GM21619 (cell line): ENCODE measurements around the gene ATP4B.

Experiments
- ATAC-seq: cut with Tn5 transposase; IDR thresholded peaks from one replicate; pipeline ENCODE4 v1.9.1; 2021; ENCODE audit not compliant: unreplicated experiment

ATP4B gene

GRCh38 chr13:113608967-113609533, 48.9 kb downstream of the ATP4B start:
- ATAC-seq = no peak

- ATAC-seq = no peak
These were observed 49.9 kb downstream of the ATP4B start for GRCh38 chr13:113607889-113608635.

GRCh38 chr13:113607056-113607888, 50.7 kb downstream of the ATP4B start:
- no peak for ATAC-seq

- ATAC-seq = no peak
These were observed 52.0 kb downstream of the ATP4B start for GRCh38 chr13:113605866-113606438.

GRCh38 chr13:113605461-113605860, 52.5 kb downstream of the ATP4B start:
- no peak for ATAC-seq

GRCh38 chr13:113604186-113604585, 53.8 kb downstream of the ATP4B start:
- ATAC-seq = no peak

- ATAC-seq = no peak
These were observed 54.8 kb downstream of the ATP4B start for GRCh38 chr13:113603116-113603710.

GRCh38 chr13:113602291-113602988, 55.6 kb downstream of the ATP4B start:
- ATAC-seq = no peak

GRCh38 chr13:113601166-113602070, 56.6 kb downstream of the ATP4B start:
- ATAC-seq = no peak

- no peak for ATAC-seq
These were observed 58.6 kb downstream of the ATP4B start for GRCh38 chr13:113599391-113599790.
